Esophagus muscularis mucosa (tissue), 4 donors: ENCODE data around the gene EXOC6B. TPM values are rescaled to one million over a fixed set of nuclear protein-coding genes. Genes with fewer than 3 reads are reported as not detected.

Experiments used
- DNase-seq: peaks from one replicate; pipeline ENCODE4 v3.0.0-alpha.2; 2017; ENCODE audit errors: extremely low spot score
- H3K27ac ChIP-seq, 4 donors: fragments of 200-600 bp; sonication (generic); replicated peaks in 1 of 4; 1 replicate in 3 of 4; 2 replicates in 1 of 4; pipeline ENCODE4 v1.5.1; 2016 to 2019; ENCODE audit warnings: mild to moderate bottlenecking in 1 of 4
- H3K27me3 ChIP-seq, 4 donors: fragments of 200-600 bp; sonication (generic); one replicate each; pipeline versions ENCODE4 v1.5.1 to v1.6.0; 2016 to 2019
- H3K36me3 ChIP-seq, 4 donors: fragments of 200-600 bp; sonication (generic); one replicate each; pipeline ENCODE4 v1.5.1; 2016 to 2019
- H3K4me1 ChIP-seq, 4 donors: fragments of 200-600 bp; sonication (generic); one replicate each; pipeline ENCODE4 v1.5.1; 2016 to 2019
- H3K4me3 ChIP-seq, 4 donors: fragments of 200-600 bp; sonication (generic); 1 replicate in 2 of 4; 2 replicates in 2 of 4; pipeline ENCODE4 v1.5.1; 2016 to 2019; ENCODE audit warnings: mild to moderate bottlenecking in 4 of 4, moderate library complexity in 1 of 4
- H3K9me3 ChIP-seq, 4 donors: fragments of 200-600 bp; sonication (generic); 1 replicate in 3 of 4; 2 replicates in 1 of 4; pipeline ENCODE4 v1.5.1; 2016 to 2019
- CTCF ChIP-seq, 3 experiments: fragments of 200-600 bp in 2 of 3; fragments of 450-650 bp in 1 of 3; sonication (generic) in 2 of 3; IDR thresholded peaks; one replicate each; pipeline ENCODE4 v1.5.1; 2017 to 2019; ENCODE audit warnings: antibody characterized with exemption in 3 of 3, mild to moderate bottlenecking in 2 of 3, moderate library complexity in 1 of 3
- EP300 ChIP-seq: sonication (generic); formaldehyde crosslinking; IDR thresholded peaks from one replicate; pipeline ENCODE4 v1.6.1; 2017; ENCODE audit warnings: antibody characterized with exemption
- POLR2A ChIP-seq: fragments of 450-650 bp; IDR thresholded peaks from one replicate; pipeline ENCODE4 v1.6.1; 2017; ENCODE audit warnings: antibody characterized with exemption, moderate library complexity, mild to moderate bottlenecking, low read depth
- POLR2AphosphoS5 ChIP-seq, 2 donors: sonication (generic); formaldehyde crosslinking; IDR thresholded peaks; one replicate each; pipeline ENCODE4 v1.6.1; 2017; ENCODE audit warnings: antibody characterized with exemption in 2 of 2
- WGBS: methylation state at CpG from one replicate; pipeline ENCODE4 v1.1.5; 2018; 5-methylcytosine and 5-hydroxymethylcytosine counted together
- intact Hi-C: fragments of 100-400 bp; cut with DNase I; formaldehyde crosslinking; loops from one replicate; pipeline ENCODE4 v1.15.1; 2023
- total RNA-seq, 4 donors: library from RNA; depleted of rRNA; stranded (reverse); fragments of >200 nt; gene quantifications; one replicate each; pipeline versions ENCODE4 v1.1.0 to v1.2.1, GENCODE V29; 2016

EXOC6B gene
- total RNA-seq, 4 donors from 2014 or later = 24.5 to 45.9 (median 37.4) TPM

DNA sequence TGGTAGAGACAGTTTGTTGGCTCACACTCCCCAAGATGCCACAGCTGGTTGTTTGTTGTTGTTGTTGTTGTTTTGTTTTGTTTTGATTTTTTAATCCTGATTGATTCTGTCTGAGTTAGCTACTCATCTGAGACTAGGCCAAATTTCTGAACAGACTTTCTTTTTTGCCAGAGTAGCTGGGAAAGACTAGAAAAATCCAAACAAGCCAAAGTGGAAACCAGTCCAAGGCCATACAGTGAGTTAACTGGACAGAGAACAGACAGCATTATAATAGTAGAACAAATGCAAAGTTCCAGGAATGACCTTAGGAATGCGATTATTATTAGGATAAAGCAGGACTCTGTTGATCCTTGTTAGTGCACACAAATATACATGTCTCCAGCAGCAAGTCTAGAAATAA, 634.4 kb downstream of the EXOC6B start:
- no peak for TF ChIP-seq POLR2A
- no peak for TF ChIP-seq CTCF (IDR thresholded peaks at IDR 0.05)
- peak; percentile 12 for DNase-seq
- H3K4me1 ChIP-seq = no peaks in the 10 kb centered on the region
- no peaks in the 10 kb centered on the region for H3K9me3 ChIP-seq
- no peak overlapping the region for H3K27ac ChIP-seq
- no peaks in the 10 kb centered on the region for H3K36me3 ChIP-seq
- H3K4me3 ChIP-seq = no peak overlapping the region
- H3K27me3 ChIP-seq = no peaks in the 10 kb centered on the region
- intact Hi-C loops = no loop called here
- 56% methylated on average over 1 of the region's 1 CpG for whole genome bisulfite sequencing

DNA sequence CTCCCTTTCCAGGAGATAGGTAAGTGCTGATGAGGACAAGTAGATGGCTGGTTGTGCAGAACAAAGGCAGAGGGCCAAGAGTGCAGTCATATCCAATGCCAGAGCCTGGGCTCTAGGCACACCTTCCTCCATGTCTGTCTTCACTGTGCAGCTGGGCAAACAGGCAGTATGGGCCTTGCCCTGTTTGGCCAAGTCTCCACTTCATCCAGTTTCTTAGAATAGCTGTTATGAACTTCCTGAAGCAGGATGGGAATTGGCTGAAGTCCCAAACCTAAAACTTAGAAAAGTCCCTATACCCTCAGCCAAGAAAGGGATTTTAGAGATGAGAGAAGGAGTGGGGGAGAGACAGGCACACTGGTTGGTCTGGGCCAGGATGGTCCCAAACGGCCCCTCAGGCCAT, 640.6 kb downstream of the EXOC6B start:
- Histone ChIP-seq H3K4me3 (no peak overlapping the region), H3K27ac (no peak overlapping the region), H3K9me3 (no peaks in the 10 kb centered on the region), H3K36me3 (no peaks in the 10 kb centered on the region), H3K4me1 (peaks cover 0 to 11% (median 6%) of the 10 kb centered on the region in 4 donors), H3K27me3 (no peaks in the 10 kb centered on the region)
- intact Hi-C loops = no loop called here
- DNase-seq = no peak
- 47% methylated on average over 1 of the region's 1 CpG for WGBS
- no peak for TF ChIP-seq EP300
- no peak for TF ChIP-seq POLR2AphosphoS5 (IDR thresholded peaks at IDR 0.05)
- TF ChIP-seq CTCF (IDR thresholded peaks at IDR 0.05) = no peak
- TF ChIP-seq POLR2A = no peak

DNA sequence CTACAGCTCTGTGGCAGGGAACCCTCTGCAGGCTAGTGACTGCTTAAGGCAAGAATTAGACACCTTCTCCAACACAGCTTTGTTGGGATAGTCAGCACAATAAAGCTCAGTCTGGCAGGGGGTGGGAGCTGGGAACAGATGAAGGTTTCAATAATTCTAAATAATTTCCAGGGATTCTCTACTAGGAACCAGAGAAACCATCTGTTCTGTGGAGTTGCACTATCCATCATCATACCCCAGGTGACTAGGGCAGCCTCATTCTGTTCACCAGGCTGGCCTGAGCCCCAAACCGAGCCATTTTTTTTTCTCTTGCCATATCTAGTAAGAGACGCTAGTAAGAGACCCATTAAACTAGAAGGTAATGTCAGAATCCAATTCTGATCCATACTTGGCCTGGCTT, 642.4 kb downstream of the EXOC6B start:
- intact Hi-C loops = no loop called here
- H3K4me1 ChIP-seq = peaks cover 0 to 11% (median 6%) of the 10 kb centered on the region in 4 donors
- WGBS = 96% methylated on average over 2 of the region's 2 CpGs
- TF ChIP-seq CTCF (IDR thresholded peaks at IDR 0.05) (no peak), POLR2A (no peak), EP300 (no peak), POLR2AphosphoS5 (IDR thresholded peaks at IDR 0.05) (no peak)
- no peak overlapping the region for H3K4me3 ChIP-seq
- DNase-seq = peak; percentile 42
- H3K27me3 ChIP-seq = no peaks in the 10 kb centered on the region
- H3K9me3 ChIP-seq = no peaks in the 10 kb centered on the region
- peaks cover 0 to 13% (median 12%) of the 10 kb centered on the region in 4 donors for H3K36me3 ChIP-seq
- no peak overlapping the region for H3K27ac ChIP-seq

DNA sequence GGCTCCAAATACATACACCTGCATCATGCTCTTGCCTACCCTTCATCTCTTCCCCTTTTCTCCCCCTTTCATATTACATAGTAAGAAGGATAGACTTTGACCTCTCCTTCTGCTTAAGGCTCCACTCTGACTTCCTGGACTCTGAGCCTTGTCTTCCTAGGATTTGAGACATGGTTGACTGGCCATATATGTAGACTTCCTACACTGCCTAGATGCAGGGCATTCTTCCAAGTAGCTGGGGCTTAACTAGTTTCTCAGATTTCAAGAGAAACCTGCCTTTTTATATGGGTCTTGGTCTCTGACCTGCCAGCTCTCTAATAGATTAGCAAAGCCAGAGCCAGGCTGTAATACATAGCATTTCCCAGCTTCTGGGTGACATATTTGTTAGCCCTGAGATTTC, 642.8 kb downstream of the EXOC6B start:
- no peak overlapping the region for H3K27ac ChIP-seq
- intact Hi-C loops = no loop called here

More for the DNA sequence above, 642.8 kb downstream of the EXOC6B start:
- Histone ChIP-seq H3K27me3 (no peaks in the 10 kb centered on the region), H3K9me3 (no peaks in the 10 kb centered on the region), H3K4me3 (no peak overlapping the region), H3K36me3 (peaks cover 0 to 17% (median 17%) of the 10 kb centered on the region in 4 donors), H3K4me1 (peaks cover 0 to 11% (median 6%) of the 10 kb centered on the region in 4 donors)
- TF ChIP-seq EP300 = no peak
- no peak for TF ChIP-seq POLR2AphosphoS5 (IDR thresholded peaks at IDR 0.05)
- no peak for TF ChIP-seq CTCF (IDR thresholded peaks at IDR 0.05)
- TF ChIP-seq POLR2A = no peak
- DNase-seq = no peak
